WTC11 (cell line): ENCODE measurements around the gene LRRC63. TPM values are rescaled to one million over a fixed set of nuclear protein-coding genes. Genes with fewer than 3 reads are reported as not detected.
A peak's percentile ranks its signal among the peaks of the same experiment; 100 is the strongest.

Experiments used
- ATAC-seq: fragments of 200-7000 bp; cut with Tn5 transposase; 2 replicates; pipeline ENCODE4 v1.10.0; 2021; ENCODE audit warnings: mild to moderate bottlenecking, moderate library complexity
- CTCF ChIA-PET: fragments of 300-600 bp; sonication (Branson Sonifier 250); formaldehyde crosslinking; loops from one replicate; lab custom pipeline; 2021; ENCODE audit warnings: antibody characterized with exemption; lab: Charles Lee
- POLR2A ChIA-PET: fragments of 350-600 bp; sonication (Branson Sonifier 250); formaldehyde crosslinking; loops from one replicate; lab custom pipeline; 2021; ENCODE audit warnings: antibody characterized with exemption; lab: Charles Lee
- DNase-seq: peaks from one replicate; pipeline ENCODE4 v3.0.0; 2021; ENCODE audit warnings: low spot score
- H3K27ac Mint-ChIP-seq: 2 replicates; pipeline ENCODE4 v1.8.0; 2021; ENCODE audit warnings: mixed read lengths
- H3K27me3 Mint-ChIP-seq: 2 replicates; pipeline ENCODE4 v1.8.0; 2021; ENCODE audit warnings: low read depth, mild to moderate bottlenecking, moderate library complexity, mixed read lengths
- H3K36me3 Mint-ChIP-seq: 2 replicates; pipeline ENCODE4 v1.8.0; 2021; ENCODE audit warnings: mixed read lengths
- H3K4me1 Mint-ChIP-seq: 2 replicates; pipeline ENCODE4 v1.8.0; 2022; ENCODE audit warnings: mixed read lengths
- H3K4me3 Mint-ChIP-seq: 2 replicates; pipeline ENCODE4 v1.8.0; 2021; ENCODE audit warnings: mild to moderate bottlenecking, moderate library complexity, mixed read lengths
- H3K9me3 Mint-ChIP-seq: 2 replicates; pipeline ENCODE4 v1.8.0; 2021; ENCODE audit warnings: mixed read lengths
- ESRRA ChIP-seq: sonication (generic); formaldehyde crosslinking; IDR thresholded peaks from 2 replicates; pipeline ENCODE4 v1.8.1; 2022; ENCODE audit warnings: mild to moderate bottlenecking, missing genetic modification reagents, borderline replicate concordance
- GABPB1 ChIP-seq: sonication (generic); formaldehyde crosslinking; IDR thresholded peaks from 2 replicates; pipeline ENCODE4 v1.8.1; 2023; ENCODE audit warnings: mild to moderate bottlenecking, missing genetic modification reagents
- IRF2 ChIP-seq: sonication (generic); formaldehyde crosslinking; IDR thresholded peaks from 2 replicates; pipeline ENCODE4 v1.8.0; 2022; ENCODE audit warnings: low read depth, missing genetic modification reagents, borderline replicate concordance
- NFE2L1 ChIP-seq: sonication (generic); formaldehyde crosslinking; IDR thresholded peaks from 2 replicates; pipeline ENCODE4 v1.8.1; 2023; ENCODE audit warnings: missing genetic modification reagents
- NR2C2 ChIP-seq: sonication (generic); formaldehyde crosslinking; IDR thresholded peaks from 2 replicates; pipeline ENCODE4 v1.8.0; 2022; ENCODE audit warnings: mild to moderate bottlenecking, missing genetic modification reagents
- NR3C1 ChIP-seq: sonication (generic); formaldehyde crosslinking; conservative IDR thresholded peaks from 2 replicates; pipeline ENCODE4 v1.8.1; 2023; ENCODE audit warnings: low read depth, mild to moderate bottlenecking, missing genetic modification reagents
- TEAD4 ChIP-seq: sonication (generic); formaldehyde crosslinking; IDR thresholded peaks from 2 replicates; pipeline ENCODE4 v1.8.0; 2022; ENCODE audit warnings: mild to moderate bottlenecking, missing genetic modification reagents
- ZNF416 ChIP-seq: fragments of 250-450 bp; sonication (Bioruptor Pico); IDR thresholded peaks from 2 replicates; pipeline ENCODE4 v1.9.0; 2021; ENCODE audit warnings: mild to moderate bottlenecking, inconsistent platforms
- ZNF671 ChIP-seq: fragments of 250-450 bp; sonication (Bioruptor Pico); IDR thresholded peaks from 2 replicates; pipeline ENCODE4 v1.8.0; 2021; ENCODE audit warnings: mild to moderate bottlenecking
- total RNA-seq: library from RNA; stranded (reverse); gene quantifications from 3 replicates; pipeline ENCODE4 v1.2.3, GENCODE V29; 2021
- TF ChIP-seq, protein P1 (sequence below): sonication (generic); formaldehyde crosslinking; IDR thresholded peaks from 2 replicates; pipeline ENCODE4 v1.8.1; 2023; ENCODE audit warnings: mild to moderate bottlenecking, missing genetic modification reagents, borderline replicate concordance
- TF ChIP-seq, protein P2 (sequence below): sonication (generic); formaldehyde crosslinking; IDR thresholded peaks from 2 replicates; pipeline ENCODE4 v1.8.0; 2023; ENCODE audit warnings: missing genetic modification reagents, mild to moderate bottlenecking, borderline replicate concordance
- TF ChIP-seq, protein P3 (sequence below): fragments of 250-450 bp; sonication (Bioruptor Pico); IDR thresholded peaks from 2 replicates; pipeline ENCODE4 v1.9.0; 2021; ENCODE audit warnings: moderate library complexity, mild to moderate bottlenecking, inconsistent platforms, borderline replicate concordance

Gene LRRC63
- total RNA-seq, 1 experiment from 2014 or later, result not detected

DNA sequence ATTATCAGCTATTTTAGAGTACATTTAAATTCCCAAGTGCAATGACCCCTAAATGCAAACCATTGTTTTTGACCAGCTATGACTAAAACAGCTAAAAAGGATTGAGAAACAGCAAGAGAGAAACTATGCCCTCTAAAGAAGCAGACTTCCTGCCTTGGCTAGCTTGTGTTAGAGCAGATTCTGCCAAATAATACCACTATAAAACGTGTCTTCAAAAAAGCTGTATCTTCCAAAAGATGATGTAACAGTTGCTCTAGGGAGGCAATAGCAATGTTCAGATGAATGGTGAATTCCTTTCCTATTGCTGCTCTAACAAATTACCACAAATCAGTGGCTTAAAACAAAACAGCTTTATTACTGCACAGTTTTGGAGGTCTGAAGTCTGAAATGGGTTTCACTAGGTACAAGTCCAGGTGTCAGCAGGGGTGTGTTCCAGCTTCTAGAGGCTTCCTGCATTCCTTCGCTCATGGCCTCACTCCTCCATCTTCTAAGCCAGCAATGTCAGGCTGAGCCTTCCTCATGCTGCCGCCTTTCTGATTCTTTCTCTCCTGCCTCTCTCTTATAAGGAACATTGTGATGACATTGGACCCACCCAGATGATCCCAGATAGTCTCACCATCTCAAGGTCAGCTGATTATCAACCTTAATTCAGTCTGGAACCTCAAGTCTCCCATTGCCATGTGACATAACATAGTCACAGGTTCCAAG lies 84.5 kb downstream of the LRRC63 start (continued):
- TF ChIP-seq, protein P1, sequence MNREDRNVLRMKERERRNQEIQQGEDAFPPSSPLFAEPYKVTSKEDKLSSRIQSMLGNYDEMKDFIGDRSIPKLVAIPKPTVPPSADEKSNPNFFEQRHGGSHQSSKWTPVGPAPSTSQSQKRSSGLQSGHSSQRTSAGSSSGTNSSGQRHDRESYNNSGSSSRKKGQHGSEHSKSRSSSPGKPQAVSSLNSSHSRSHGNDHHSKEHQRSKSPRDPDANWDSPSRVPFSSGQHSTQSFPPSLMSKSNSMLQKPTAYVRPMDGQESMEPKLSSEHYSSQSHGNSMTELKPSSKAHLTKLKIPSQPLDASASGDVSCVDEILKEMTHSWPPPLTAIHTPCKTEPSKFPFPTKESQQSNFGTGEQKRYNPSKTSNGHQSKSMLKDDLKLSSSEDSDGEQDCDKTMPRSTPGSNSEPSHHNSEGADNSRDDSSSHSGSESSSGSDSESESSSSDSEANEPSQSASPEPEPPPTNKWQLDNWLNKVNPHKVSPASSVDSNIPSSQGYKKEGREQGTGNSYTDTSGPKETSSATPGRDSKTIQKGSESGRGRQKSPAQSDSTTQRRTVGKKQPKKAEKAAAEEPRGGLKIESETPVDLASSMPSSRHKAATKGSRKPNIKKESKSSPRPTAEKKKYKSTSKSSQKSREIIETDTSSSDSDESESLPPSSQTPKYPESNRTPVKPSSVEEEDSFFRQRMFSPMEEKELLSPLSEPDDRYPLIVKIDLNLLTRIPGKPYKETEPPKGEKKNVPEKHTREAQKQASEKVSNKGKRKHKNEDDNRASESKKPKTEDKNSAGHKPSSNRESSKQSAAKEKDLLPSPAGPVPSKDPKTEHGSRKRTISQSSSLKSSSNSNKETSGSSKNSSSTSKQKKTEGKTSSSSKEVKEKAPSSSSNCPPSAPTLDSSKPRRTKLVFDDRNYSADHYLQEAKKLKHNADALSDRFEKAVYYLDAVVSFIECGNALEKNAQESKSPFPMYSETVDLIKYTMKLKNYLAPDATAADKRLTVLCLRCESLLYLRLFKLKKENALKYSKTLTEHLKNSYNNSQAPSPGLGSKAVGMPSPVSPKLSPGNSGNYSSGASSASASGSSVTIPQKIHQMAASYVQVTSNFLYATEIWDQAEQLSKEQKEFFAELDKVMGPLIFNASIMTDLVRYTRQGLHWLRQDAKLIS (CRISPR knock-in tag), result no peak
- TF ChIP-seq ZNF416 (CRISPR knock-in tag) (no peak), TEAD4 (CRISPR knock-in tag) (no peak)
- TF ChIP-seq, protein P2, sequence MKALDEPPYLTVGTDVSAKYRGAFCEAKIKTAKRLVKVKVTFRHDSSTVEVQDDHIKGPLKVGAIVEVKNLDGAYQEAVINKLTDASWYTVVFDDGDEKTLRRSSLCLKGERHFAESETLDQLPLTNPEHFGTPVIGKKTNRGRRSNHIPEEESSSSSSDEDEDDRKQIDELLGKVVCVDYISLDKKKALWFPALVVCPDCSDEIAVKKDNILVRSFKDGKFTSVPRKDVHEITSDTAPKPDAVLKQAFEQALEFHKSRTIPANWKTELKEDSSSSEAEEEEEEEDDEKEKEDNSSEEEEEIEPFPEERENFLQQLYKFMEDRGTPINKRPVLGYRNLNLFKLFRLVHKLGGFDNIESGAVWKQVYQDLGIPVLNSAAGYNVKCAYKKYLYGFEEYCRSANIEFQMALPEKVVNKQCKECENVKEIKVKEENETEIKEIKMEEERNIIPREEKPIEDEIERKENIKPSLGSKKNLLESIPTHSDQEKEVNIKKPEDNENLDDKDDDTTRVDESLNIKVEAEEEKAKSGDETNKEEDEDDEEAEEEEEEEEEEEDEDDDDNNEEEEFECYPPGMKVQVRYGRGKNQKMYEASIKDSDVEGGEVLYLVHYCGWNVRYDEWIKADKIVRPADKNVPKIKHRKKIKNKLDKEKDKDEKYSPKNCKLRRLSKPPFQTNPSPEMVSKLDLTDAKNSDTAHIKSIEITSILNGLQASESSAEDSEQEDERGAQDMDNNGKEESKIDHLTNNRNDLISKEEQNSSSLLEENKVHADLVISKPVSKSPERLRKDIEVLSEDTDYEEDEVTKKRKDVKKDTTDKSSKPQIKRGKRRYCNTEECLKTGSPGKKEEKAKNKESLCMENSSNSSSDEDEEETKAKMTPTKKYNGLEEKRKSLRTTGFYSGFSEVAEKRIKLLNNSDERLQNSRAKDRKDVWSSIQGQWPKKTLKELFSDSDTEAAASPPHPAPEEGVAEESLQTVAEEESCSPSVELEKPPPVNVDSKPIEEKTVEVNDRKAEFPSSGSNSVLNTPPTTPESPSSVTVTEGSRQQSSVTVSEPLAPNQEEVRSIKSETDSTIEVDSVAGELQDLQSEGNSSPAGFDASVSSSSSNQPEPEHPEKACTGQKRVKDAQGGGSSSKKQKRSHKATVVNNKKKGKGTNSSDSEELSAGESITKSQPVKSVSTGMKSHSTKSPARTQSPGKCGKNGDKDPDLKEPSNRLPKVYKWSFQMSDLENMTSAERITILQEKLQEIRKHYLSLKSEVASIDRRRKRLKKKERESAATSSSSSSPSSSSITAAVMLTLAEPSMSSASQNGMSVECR (CRISPR knock-in tag), result no peak

DNA sequence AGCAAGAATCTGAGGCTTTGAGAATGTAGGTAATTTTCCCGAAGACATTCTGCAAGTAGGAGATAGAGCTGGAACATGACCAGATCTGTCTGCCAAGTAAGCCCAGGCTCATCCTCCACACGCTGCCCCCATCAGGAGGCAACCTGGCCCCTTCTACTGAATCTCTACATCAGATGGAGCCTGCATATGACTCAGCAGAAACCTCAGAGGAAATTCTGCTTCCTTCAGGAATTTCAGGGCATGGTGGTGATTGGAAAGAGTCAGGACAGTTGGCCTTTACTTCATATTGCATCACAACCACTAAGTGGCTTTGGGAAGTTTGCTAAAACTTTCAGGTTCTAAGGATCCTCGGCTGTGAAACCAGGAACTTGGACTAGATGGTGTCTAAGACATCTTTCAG lies 85.2 kb downstream of the LRRC63 start:
- Mint-ChIP-seq H3K36me3 (no peaks in the 10 kb centered on the region), H3K9me3 (peaks cover 24% of the 10 kb centered on the region), H3K4me3 (no peak overlapping the region), H3K27me3 (no peaks in the 10 kb centered on the region), H3K27ac (no peak overlapping the region), H3K4me1 (peaks cover 11% of the 10 kb centered on the region)
- TF ChIP-seq, protein P3, sequence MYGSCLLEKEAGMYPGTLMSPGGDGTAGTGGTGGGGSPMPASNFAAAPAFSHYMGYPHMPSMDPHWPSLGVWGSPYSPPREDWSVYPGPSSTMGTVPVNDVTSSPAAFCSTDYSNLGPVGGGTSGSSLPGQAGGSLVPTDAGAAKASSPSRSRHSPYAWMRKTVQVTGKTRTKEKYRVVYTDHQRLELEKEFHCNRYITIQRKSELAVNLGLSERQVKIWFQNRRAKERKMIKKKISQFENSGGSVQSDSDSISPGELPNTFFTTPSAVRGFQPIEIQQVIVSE, result no peak
- no peak for TF ChIP-seq ESRRA (CRISPR knock-in tag)
- TF ChIP-seq GABPB1 (CRISPR knock-in tag), result no peak
- peak; percentile 45; the same call in 1 of the 2 replicates for TF ChIP-seq NFE2L1
- ATAC-seq (peak; percentile 26; the same call in 1 of the 2 replicates), DNase-seq (no peak)
- CTCF ChIA-PET, result no interaction called here
- POLR2A ChIA-PET, result no interaction called here

DNA sequence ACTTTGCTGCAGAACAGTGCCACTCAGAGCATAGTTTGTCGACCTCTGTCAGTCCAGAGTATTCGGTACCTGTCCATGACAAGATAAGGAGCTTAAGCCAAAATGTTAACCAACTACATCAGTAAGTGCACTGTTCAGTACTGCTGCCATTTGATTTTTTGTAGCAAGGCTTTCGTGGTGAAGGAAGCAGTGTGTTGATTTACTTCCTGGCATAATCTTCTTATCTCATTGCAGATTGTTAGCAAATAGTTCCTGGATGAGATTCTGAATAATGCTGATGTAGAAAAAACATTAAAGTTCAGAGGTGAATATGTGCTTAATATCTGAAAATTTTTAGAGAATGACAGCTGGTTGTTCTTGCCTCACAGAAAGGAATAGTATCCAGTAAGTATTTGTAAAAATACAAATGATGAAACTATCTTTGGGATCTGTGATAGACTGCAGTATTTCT lies 85.7 kb downstream of the LRRC63 start:
- Mint-ChIP-seq H3K27me3 (no peaks in the 10 kb centered on the region), H3K4me3 (no peak overlapping the region), H3K9me3 (peaks cover 27% of the 10 kb centered on the region), H3K4me1 (peaks cover 11% of the 10 kb centered on the region), H3K27ac (no peak overlapping the region), H3K36me3 (no peaks in the 10 kb centered on the region)
- ChIA-PET POLR2A (no interaction called here), CTCF (no interaction called here)
- no peak for DNase-seq
- ATAC-seq, result no peak
- TF ChIP-seq NR3C1 (CRISPR knock-in tag) (no peak), IRF2 (CRISPR knock-in tag) (no peak), ZNF671 (CRISPR knock-in tag) (no peak), NR2C2 (CRISPR knock-in tag) (no peak)
